Breast epithelium (tissue), 3 donors: Measurements from ENCODE around the gene RNF180.

Experiments used
- CTCF ChIP-seq, 3 donors: fragments of 450-650 bp; IDR thresholded peaks; one replicate each; pipeline ENCODE4 v1.5.1; 2016 to 2017; ENCODE audit warnings: antibody characterized with exemption in 3 of 3, mild to moderate bottlenecking in 3 of 3, moderate library complexity in 3 of 3
- POLR2A ChIP-seq: fragments of 450-650 bp; IDR thresholded peaks from one replicate; pipeline ENCODE4 v1.6.1; 2016; ENCODE audit warnings: antibody characterized with exemption, mild to moderate bottlenecking, moderate library complexity
- POLR2AphosphoS5 ChIP-seq, 3 donors: sonication (generic); formaldehyde crosslinking; IDR thresholded peaks; one replicate each; pipeline ENCODE4 v1.6.1; 2017; ENCODE audit warnings: antibody characterized with exemption in 3 of 3

GRCh38 chr5:64308135-64308534, 142.5 kb downstream of the RNF180 start:
- no peak for TF ChIP-seq CTCF (IDR thresholded peaks at IDR 0.05)
- no peak for TF ChIP-seq POLR2A
- TF ChIP-seq POLR2AphosphoS5 (IDR thresholded peaks at IDR 0.05) = no peak
